ENCODE results near the gene GJB3.

DNA sequence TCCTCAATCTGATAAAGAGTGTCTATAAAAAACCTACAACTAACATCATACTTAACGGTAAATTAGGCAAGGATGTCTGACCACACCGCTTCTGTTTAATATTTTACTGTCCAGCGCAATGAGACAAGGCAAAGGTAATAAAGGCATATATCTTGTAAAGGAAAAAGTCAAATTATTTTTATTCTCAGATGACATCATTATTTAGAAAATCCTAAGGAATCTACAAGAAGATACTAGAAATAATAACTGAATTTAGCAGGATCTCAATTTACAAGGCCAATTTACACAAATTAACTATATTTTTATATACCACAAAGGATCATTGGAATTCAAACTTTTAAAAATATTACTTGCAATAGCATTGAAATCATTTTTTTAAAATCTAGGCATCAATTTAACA, 41.2 kb downstream of the GJB3 start:
- TF ChIP-seq, protein P1, sequence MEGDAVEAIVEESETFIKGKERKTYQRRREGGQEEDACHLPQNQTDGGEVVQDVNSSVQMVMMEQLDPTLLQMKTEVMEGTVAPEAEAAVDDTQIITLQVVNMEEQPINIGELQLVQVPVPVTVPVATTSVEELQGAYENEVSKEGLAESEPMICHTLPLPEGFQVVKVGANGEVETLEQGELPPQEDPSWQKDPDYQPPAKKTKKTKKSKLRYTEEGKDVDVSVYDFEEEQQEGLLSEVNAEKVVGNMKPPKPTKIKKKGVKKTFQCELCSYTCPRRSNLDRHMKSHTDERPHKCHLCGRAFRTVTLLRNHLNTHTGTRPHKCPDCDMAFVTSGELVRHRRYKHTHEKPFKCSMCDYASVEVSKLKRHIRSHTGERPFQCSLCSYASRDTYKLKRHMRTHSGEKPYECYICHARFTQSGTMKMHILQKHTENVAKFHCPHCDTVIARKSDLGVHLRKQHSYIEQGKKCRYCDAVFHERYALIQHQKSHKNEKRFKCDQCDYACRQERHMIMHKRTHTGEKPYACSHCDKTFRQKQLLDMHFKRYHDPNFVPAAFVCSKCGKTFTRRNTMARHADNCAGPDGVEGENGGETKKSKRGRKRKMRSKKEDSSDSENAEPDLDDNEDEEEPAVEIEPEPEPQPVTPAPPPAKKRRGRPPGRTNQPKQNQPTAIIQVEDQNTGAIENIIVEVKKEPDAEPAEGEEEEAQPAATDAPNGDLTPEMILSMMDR (IDR thresholded peaks at IDR 0.05; ENCODE audit: low read depth, low read length): no peak
- no peak for TF ChIP-seq EZH2phosphoT487 (IDR thresholded peaks at IDR 0.05; ENCODE audit: low read depth)
